Fibroblast of lung (primary cell): Measurements from ENCODE around the gene UVRAG. TPM values are rescaled to one million over a fixed set of nuclear protein-coding genes. Genes with fewer than 3 reads are reported as not detected.

Experiments
- DNase-seq, 2 donors: peaks; one replicate each; pipeline versions ENCODE4 v3.0.0 to v3.0.0-alpha.2; 2010; ENCODE audit warnings: low read depth in 2 of 2
- H2AFZ ChIP-seq: 2 replicates; pipeline ENCODE4 v1.5.1; 2012; ENCODE audit warnings: low read length, control low read depth, inconsistent platforms
- H3K27ac ChIP-seq: 2 replicates; pipeline ENCODE4 v1.5.1; 2011; ENCODE audit warnings: low read length, control low read depth; ENCODE audit not compliant: insufficient read depth
- H3K27me3 ChIP-seq: 2 replicates; pipeline ENCODE4 v1.5.1; 2011; ENCODE audit warnings: mild to moderate bottlenecking, low read length; ENCODE audit not compliant: control insufficient read depth, insufficient read depth
- H3K36me3 ChIP-seq: 2 replicates; pipeline ENCODE4 v1.5.1; 2011; ENCODE audit warnings: low read length; ENCODE audit not compliant: control insufficient read depth, insufficient read depth
- H3K4me1 ChIP-seq: 2 replicates; pipeline ENCODE4 v1.5.1; 2011; ENCODE audit warnings: low read length; ENCODE audit not compliant: control insufficient read depth, insufficient read depth; ENCODE audit errors: extremely low read depth
- H3K4me2 ChIP-seq: 2 replicates; pipeline ENCODE4 v1.5.1; 2011; ENCODE audit warnings: low read length, control low read depth; ENCODE audit not compliant: insufficient read depth; ENCODE audit errors: extremely low read depth
- H3K4me3 ChIP-seq, 4 experiments: fragments of 200-600 bp in 1 of 4; sonication (generic) in 1 of 4; replicated peaks in 1 of 4; 2 replicates each; pipeline ENCODE4 v1.5.1; 2011 to 2016; ENCODE audit warnings: low read length in 4 of 4, low read depth in 3 of 4, mild to moderate bottlenecking in 3 of 4, control low read depth in 2 of 4, inconsistent platforms in 1 of 4, mixed read lengths in 1 of 4; ENCODE audit not compliant: insufficient read depth in 1 of 4; ENCODE audit errors: control extremely low read depth in 1 of 4
- H3K79me2 ChIP-seq: 2 replicates; pipeline ENCODE4 v1.5.1; 2012; ENCODE audit warnings: mild to moderate bottlenecking, low read length, inconsistent platforms; ENCODE audit not compliant: control insufficient read depth, insufficient read depth
- H3K9ac ChIP-seq: 2 replicates; pipeline ENCODE4 v1.5.1; 2011; ENCODE audit warnings: mild to moderate bottlenecking, low read length, control low read depth; ENCODE audit not compliant: insufficient read depth
- H3K9me3 ChIP-seq: 2 replicates; pipeline ENCODE4 v1.5.1; 2012; ENCODE audit warnings: low read depth, low read length; ENCODE audit not compliant: control insufficient read depth, insufficient read depth
- H4K20me1 ChIP-seq: 2 replicates; pipeline ENCODE4 v1.5.1; 2011; ENCODE audit warnings: low read length; ENCODE audit not compliant: control insufficient read depth, insufficient read depth; ENCODE audit errors: extremely low read depth
- EZH2 ChIP-seq: IDR thresholded peaks from 2 replicates; pipeline ENCODE4 v1.5.1; 2012; ENCODE audit warnings: low read length, control low read depth, mild to moderate bottlenecking; ENCODE audit errors: missing control alignments
- polyA plus RNA-seq, 2 donors: library from polyadenylated mRNA; depleted of rRNA in 1 of 2; stranded (reverse) in 1 of 2; unstranded in 1 of 2; fragments of >200 nt; gene quantifications; 2 replicates each; pipeline ENCODE4 v1.2.1, GENCODE V29; 2011 to 2012; ENCODE audit warnings: missing spikeins in 1 of 2
- total RNA-seq: library from RNA; depleted of rRNA; stranded (reverse); fragments of >200 nt; gene quantifications from 2 replicates; pipeline ENCODE4 v1.2.1, GENCODE V29; 2014
- TF ChIP-seq, protein P1 (sequence below), 2 donors: IDR thresholded peaks in 1 of 2; conservative IDR thresholded peaks in 1 of 2; 1 replicate in 1 of 2; 2 replicates in 1 of 2; pipeline ENCODE4 v1.5.1; 2011 to 2012; ENCODE audit warnings: low read length in 2 of 2, control low read depth in 1 of 2, inconsistent platforms in 1 of 2, low read depth in 1 of 2, mild to moderate bottlenecking in 1 of 2

The UVRAG gene
- total and polyA plus RNA-seq, 2 donors (not counting 1 experiment from before 2014, with no cell fraction given) = 15.8 to 22.1 TPM

GRCh38 chr11:75790986-75791385 is 24.0 kb upstream of the UVRAG start:
- no peak overlapping the region for H2AFZ ChIP-seq
- no peak overlapping the region for H3K9ac ChIP-seq
- H4K20me1 ChIP-seq = no peaks in the 10 kb centered on the region
- no peaks in the 10 kb centered on the region for H3K79me2 ChIP-seq
- no peak overlapping the region for H3K4me2 ChIP-seq
- H3K27ac ChIP-seq = no peak overlapping the region
- H3K27me3 ChIP-seq = peaks cover 10% of the 10 kb centered on the region
- H3K4me3 ChIP-seq = no peak overlapping the region
- no peaks in the 10 kb centered on the region for H3K4me1 ChIP-seq
- no peaks in the 10 kb centered on the region for H3K36me3 ChIP-seq
- no peak for DNase-seq
- TF ChIP-seq EZH2 = no peak
- TF ChIP-seq, protein P1, sequence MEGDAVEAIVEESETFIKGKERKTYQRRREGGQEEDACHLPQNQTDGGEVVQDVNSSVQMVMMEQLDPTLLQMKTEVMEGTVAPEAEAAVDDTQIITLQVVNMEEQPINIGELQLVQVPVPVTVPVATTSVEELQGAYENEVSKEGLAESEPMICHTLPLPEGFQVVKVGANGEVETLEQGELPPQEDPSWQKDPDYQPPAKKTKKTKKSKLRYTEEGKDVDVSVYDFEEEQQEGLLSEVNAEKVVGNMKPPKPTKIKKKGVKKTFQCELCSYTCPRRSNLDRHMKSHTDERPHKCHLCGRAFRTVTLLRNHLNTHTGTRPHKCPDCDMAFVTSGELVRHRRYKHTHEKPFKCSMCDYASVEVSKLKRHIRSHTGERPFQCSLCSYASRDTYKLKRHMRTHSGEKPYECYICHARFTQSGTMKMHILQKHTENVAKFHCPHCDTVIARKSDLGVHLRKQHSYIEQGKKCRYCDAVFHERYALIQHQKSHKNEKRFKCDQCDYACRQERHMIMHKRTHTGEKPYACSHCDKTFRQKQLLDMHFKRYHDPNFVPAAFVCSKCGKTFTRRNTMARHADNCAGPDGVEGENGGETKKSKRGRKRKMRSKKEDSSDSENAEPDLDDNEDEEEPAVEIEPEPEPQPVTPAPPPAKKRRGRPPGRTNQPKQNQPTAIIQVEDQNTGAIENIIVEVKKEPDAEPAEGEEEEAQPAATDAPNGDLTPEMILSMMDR (conservative IDR thresholded peaks at IDR 0.05 in 1 of 2, IDR thresholded peaks at IDR 0.05 in 1 of 2; ENCODE audit: low read depth in 1 of 2, low read length in 2 of 2) = no peak
- no peaks in the 10 kb centered on the region for H3K9me3 ChIP-seq

DNA sequence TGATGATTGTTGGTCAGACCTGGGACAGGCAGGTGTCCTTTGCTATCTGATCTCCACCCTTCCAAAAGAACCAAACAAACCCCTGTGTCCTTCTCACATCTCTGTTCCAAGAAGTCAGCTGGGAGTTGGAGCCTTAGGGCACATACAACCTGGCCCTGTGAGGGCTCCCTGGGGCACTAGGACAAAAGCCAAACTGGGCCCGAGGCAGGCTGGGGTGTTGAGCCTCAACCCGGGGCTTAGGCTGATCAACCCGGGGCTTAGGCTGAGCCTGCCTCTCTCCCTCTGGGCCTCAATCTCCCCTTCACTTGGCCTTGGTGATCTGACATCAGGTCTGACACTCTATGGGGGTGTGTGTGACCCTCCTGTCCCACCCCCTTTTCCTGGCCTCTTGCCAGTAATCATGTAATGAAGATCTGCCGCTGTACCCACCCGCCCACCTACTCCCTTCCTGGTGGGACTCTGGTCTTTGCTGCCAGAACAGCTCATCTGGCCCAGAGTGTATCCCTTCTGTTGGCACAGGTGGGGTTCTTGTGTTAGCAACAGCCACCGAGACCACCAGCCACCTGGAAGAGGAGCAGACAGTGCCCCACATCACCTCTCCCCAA is 22.8 kb upstream of the UVRAG start:
- Histone ChIP-seq H3K36me3 (no peaks in the 10 kb centered on the region), H4K20me1 (no peaks in the 10 kb centered on the region), H3K9me3 (no peaks in the 10 kb centered on the region), H3K79me2 (no peaks in the 10 kb centered on the region), H3K4me3 (no peak overlapping the region), H3K4me1 (no peaks in the 10 kb centered on the region), H3K27me3 (peaks cover 10% of the 10 kb centered on the region), H3K4me2 (no peak overlapping the region), H2AFZ (no peak overlapping the region), H3K27ac (no peak overlapping the region), H3K9ac (no peak overlapping the region)
- no peak for DNase-seq
- no peak for TF ChIP-seq EZH2
- TF ChIP-seq, protein P1 (conservative IDR thresholded peaks at IDR 0.05 in 1 of 2, IDR thresholded peaks at IDR 0.05 in 1 of 2; ENCODE audit: low read depth in 1 of 2, low read length in 2 of 2) = no peak

DNA sequence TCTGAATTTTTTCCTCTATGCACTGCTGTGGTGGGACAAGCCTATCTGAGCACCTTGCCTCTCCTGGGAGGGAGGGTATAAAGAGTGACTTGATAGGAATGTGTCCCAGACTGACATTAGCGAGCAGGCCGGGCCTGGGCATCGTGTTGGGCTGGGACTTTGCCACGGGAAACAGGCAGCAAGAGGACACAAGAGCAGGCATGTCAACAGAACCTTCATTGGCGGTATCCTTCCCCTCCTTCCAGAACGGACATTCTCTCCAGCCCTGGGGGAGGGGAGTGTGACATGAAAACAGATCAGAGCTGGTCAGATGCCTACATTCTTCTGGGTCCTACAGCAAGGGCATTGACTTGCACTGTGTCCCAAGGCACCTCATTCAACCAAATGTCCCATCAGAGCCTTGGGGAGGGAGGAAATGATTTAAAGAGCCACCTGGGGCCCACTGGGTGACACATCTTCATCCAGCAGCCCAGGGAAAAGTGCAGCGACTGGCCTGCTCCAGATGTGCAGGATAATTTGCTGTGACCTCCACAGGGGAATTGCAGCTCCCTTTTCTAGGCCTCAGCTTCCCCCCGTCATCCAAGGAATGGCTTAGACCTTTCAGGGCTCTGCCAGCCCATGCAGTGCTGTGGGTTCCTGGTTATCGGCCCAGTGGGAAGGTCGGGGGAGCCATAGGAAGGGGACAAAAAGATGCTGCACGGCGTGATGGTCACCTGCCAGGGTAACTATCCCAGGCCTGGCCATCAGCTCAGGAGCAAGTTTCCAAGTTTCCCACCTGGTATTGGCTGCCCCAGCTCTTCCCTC is 21.8 kb upstream of the UVRAG start:
- Histone ChIP-seq H3K4me1 (no peaks in the 10 kb centered on the region), H3K4me3 (no peak overlapping the region), H3K27ac (no peak overlapping the region), H3K36me3 (no peaks in the 10 kb centered on the region), H3K79me2 (no peaks in the 10 kb centered on the region), H4K20me1 (no peaks in the 10 kb centered on the region), H3K27me3 (peaks cover 8% of the 10 kb centered on the region), H3K9me3 (no peaks in the 10 kb centered on the region), H2AFZ (no peak overlapping the region), H3K4me2 (no peak overlapping the region), H3K9ac (no peak overlapping the region)
- TF ChIP-seq EZH2 = no peak
- TF ChIP-seq, protein P1 (conservative IDR thresholded peaks at IDR 0.05 in 1 of 2, IDR thresholded peaks at IDR 0.05 in 1 of 2; ENCODE audit: low read depth in 1 of 2, low read length in 2 of 2) = no peak
- DNase-seq = no peak
